GM19463 (cell line): ENCODE results near the gene EPB41L3.
"Not testable (repeated sequence)": the region's sequence is repeated elsewhere in the genome, so short reads cannot be mapped to it uniquely, and the experiment has no call there.

Experiments
- ATAC-seq: cut with Tn5 transposase; IDR thresholded peaks from one replicate; pipeline ENCODE4 v1.9.1; 2021; ENCODE audit warnings: mild to moderate bottlenecking, moderate library complexity; ENCODE audit not compliant: unreplicated experiment

EPB41L3 gene

DNA sequence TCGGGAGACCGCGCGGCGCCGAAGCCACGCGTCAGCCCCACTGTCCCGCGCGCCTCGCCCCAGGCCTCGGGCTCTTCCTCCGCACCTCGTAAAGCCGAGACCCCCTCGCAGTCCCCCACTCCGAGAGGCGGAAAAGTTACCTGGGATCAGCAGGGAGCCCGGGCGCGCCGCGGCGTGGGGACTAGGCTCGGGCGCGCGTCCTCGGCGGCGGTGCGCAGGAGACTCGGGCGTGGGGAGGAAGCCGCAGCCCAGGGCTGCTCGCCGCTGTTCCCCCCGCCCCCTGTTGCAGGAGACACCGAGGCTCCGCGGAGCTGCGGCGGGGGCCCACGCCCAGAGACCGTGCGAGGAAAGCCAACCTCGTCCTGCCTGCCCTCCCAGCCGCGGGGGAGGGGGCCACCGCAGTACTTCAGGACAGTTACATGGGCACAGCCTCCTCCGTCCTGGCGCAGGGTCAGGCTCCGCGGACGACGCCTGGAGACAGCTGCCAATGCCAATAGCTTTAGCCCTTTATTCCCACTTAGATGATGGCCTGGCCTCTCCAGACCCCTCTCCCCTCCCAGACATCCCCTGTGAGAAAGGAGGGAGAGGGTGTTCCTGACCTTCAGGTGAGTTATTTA, at the start of gene EPB41L3:
EPB41L3 (minus strand) TSS at position 225 of the 617 bp plus-strand sequence. CDS start 54,814 bp downstream, outside the sequence.
- ATAC-seq, result no peak

DNA sequence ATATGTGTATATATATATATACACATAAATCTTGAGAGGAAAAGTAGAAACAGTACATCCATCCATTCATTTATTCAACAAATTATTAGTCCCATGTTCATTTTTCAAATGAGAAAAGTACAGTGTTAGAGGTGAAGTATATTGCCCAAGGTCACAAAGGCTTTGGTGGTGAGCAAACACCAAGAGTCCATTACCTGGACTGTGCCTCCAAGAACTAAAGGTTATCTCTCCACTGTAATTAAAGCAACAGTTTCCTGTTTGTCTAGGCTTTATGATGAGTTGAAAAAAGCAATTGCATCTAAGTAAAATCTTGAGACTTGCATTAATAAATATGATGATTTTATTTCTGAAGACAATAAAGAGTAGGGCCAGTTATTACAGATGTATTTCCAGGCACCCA, 44.7 kb upstream of the EPB41L3 start:
- ATAC-seq, result no peak

- ATAC-seq, result no peak
These were observed 41.9 kb upstream of the EPB41L3 start for GRCh38 chr18:5585653-5586052.

- no peak for ATAC-seq
These were observed 41.1 kb upstream of the EPB41L3 start for GRCh38 chr18:5584746-5585417.

GRCh38 chr18:5582849-5583681, 39.3 kb upstream of the EPB41L3 start:
- ATAC-seq, result no peak

DNA sequence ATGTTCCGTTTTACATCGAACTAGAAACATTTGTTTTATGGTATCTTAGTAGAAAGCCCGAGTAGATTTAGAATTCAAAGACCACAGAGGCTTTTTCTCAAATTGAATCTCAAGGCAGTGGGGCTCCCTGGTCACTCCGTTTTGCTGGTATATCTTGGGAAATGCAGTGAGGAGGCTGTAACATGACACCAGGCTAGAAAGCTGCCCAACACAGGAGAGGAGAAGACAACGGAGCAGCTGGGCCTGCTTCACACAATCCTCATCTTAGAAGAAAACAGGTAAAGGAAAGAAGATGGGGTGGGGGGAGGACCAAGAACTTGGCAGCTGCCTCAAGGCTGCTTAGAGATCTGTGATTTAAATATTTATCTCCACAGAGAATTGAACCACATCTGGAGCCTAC, 38.3 kb upstream of the EPB41L3 start:
- ATAC-seq, result no peak

DNA sequence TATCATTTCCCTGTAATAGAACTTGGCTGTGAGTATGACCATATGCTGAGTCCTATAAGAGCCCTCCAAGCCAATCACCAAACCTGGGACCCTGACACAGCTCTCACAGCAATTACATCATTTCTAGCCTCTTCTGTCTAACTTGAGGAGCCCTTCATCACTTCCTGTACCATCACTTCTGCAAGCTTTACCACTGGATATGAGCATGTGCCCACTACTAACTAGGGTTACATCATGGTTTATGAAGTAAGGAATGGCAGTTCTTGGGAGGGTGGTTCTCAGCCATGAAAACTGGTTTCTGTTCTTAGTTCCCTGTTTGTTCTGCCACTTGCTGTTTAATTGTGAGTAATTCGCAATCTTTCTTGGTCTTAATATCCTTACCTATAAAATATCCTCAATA, 31.0 kb upstream of the EPB41L3 start:
- no peak for ATAC-seq

DNA sequence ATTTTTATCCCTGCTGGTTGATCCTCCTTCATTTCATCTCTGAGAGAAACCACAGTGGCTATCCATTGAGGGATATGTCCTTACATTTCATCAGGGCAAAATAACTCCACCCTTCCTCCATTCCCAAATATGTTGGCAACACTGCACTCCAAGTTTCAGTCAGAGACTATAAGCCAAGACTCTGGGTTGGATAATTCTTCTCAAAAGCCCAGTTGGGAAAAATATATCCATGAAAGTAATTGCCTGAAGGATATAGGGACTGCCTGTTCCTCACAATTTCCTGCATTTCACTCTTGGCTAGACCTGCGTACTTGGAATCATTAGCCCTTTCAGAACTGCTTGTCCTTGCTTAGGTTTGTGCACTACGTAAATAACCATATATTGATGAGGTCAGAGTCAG, 27.9 kb upstream of the EPB41L3 start:
- ATAC-seq, result no peak

GRCh38 chr18:5570613-5571012, 26.8 kb upstream of the EPB41L3 start:
- not testable (repeated sequence) for ATAC-seq

- ATAC-seq, result no peak
These were observed 24.6 kb upstream of the EPB41L3 start for GRCh38 chr18:5568416-5568815.

GRCh38 chr18:5558851-5559250, 15.1 kb upstream of the EPB41L3 start:
- ATAC-seq, result no peak

GRCh38 chr18:5556310-5556974, 12.6 kb upstream of the EPB41L3 start:
- no peak for ATAC-seq

- ATAC-seq, result no peak
These were observed 10.8 kb upstream of the EPB41L3 start for GRCh38 chr18:5554629-5555028.

DNA sequence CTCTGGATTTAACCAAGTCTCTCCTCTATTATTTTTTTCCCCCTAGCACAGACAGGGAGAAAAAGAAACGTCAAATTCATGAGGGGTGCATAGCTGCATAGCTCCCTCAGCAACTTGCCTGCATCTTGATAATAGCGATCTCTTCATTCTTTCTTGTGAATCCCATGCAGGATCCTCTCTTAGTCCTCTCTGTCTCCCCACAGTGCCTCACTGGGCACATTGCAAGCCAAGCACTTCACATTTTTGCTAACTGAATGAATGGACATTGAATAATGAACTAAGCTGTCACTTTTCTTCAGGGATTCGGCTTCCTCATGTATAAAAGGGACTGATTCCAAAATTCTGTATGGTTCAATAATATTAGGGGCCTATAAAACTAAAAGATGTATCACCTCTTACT, 2.9 kb upstream of the EPB41L3 start:
- ATAC-seq, result no peak

GRCh38 chr18:5543036-5543680, 639 bp downstream of the EPB41L3 start:
- ATAC-seq, result no peak

- no peak for ATAC-seq
These were observed 1.2 kb downstream of the EPB41L3 start for GRCh38 chr18:5542515-5543035.

GRCh38 chr18:5541644-5542043, 2.2 kb downstream of the EPB41L3 start:
- ATAC-seq, result no peak

DNA sequence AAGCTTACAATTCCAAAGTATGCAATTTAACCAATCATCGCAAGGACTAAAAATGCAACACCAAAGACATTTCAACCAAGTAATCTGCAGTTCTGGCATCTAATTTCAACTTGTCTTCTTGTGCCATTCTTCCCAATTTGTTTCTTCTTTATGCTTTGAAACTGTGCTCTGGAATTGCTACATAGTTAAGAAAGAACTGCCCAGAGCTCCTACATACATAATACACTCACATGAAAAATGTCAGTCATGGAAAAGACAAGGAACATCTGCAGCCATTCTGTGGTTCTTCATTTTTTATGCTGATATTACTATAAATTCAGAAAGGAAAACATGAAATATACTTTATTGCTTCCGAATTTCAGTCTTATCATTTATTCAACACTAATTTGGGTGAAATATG, 4.4 kb downstream of the EPB41L3 start:
- no peak for ATAC-seq

DNA sequence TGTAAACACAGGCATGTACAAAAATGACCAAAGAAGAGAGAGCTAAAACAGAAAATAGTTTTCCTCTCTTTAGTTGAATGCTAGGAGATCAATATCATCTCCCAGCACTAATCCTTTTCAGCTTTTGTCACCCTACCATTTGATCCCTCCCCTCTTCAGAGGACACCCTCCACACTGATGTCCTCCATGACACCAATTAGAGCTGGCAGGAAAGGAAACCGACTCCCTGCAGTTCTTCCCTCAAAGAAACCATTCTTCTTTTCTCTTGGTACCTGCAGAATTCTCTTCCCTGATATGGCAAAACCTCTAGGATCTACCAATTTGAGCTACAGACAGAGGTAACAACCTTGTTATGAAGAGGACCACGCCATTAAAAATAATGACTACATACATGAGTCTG, 5.3 kb downstream of the EPB41L3 start:
- no peak for ATAC-seq

DNA sequence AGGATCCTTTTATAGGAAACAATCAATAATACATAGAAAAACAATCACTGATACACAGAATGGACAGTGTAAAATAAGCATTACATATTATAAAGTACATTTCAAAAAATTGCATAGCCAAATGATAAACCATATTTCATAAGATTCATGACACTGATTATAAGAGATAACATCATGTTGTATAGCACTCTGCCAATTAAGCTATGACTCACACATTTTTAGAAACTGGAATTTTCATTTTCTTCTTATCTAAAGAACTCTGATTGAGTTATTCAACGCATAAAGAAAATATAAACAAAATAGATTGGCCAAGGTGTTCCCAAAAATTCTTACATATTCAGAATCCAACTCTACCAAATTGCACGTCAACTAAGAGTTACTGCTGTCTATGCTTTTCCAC, 5.9 kb downstream of the EPB41L3 start:
- no peak for ATAC-seq

DNA sequence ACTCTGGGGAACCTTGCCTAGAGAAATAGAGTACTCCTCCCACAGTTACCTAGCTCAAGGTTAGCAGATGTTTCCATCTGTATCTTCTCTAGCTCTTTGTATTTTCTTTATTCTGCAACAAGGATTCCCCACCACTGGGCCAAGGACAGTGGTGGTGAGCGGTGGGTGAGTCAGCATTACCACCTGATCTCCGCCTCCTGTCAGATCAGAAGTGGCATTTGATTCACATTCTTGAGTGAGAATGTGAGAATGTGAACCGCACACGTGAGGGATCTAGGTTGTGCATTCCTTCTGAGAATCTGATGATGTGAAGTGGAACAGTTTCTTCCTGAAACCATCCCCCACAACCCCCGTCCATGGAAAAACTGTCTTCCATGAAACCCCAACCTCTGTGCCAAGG, 9.0 kb downstream of the EPB41L3 start:
- no peak for ATAC-seq
